ENCODE results near the gene PHETA2. TPM values are rescaled to one million over a fixed set of nuclear protein-coding genes. Genes with fewer than 3 reads are reported as not detected.

Gene PHETA2
- total RNA-seq, 2 experiments from 2014 or later = 0.97 to 1.3 TPM

GRCh38 chr22:42065438-42066125 is 8.5 kb upstream of the PHETA2 start:
- peaks cover 7% of the 10 kb centered on the region for H3K4me1 Mint-ChIP-seq (ENCODE audit: low read depth)
- no peak overlapping the region for H3K4me3 Mint-ChIP-seq
- no peaks in the 10 kb centered on the region for H3K27me3 Mint-ChIP-seq
- peaks cover 18% of the 10 kb centered on the region for H3K36me3 Mint-ChIP-seq (ENCODE audit: low read depth)
- intact Hi-C loops (cut with micrococcal nuclease) = no loop called here
- CTCF ChIA-PET = no interaction called here
- no peak overlapping the region for H3K27ac Mint-ChIP-seq
- POLR2A ChIA-PET = interaction anchor here (1.1 to 1.3 kb wide), 2 partner anchors 10 to 14 kb away, joined by 3 read pairs; partner anchors contain the start of gene SMDT1
- no peak for ATAC-seq
- DNase-seq = no peak
- no peak for TF ChIP-seq CTCF (IDR thresholded peaks at IDR 0.05)
- no peaks in the 10 kb centered on the region for H3K9me3 Mint-ChIP-seq

GRCh38 chr22:42066126-42066761 is 7.8 kb upstream of the PHETA2 start:
- Mint-ChIP-seq H3K4me1 (ENCODE audit: low read depth) (peaks cover 12% of the 10 kb centered on the region), H3K27ac (no peak overlapping the region), H3K4me3 (no peak overlapping the region), H3K27me3 (no peaks in the 10 kb centered on the region), H3K9me3 (no peaks in the 10 kb centered on the region), H3K36me3 (ENCODE audit: low read depth) (peaks cover 15% of the 10 kb centered on the region)
- ChIA-PET CTCF (no interaction called here), POLR2A (interaction anchor here (1.3 kb wide), 1 partner anchor 13 kb away, joined by 3 read pairs; the partner anchor contains the start of gene SMDT1)
- ATAC-seq = no peak
- intact Hi-C loops (cut with micrococcal nuclease) = no loop called here
- TF ChIP-seq CTCF (IDR thresholded peaks at IDR 0.05) = no peak
- DNase-seq = no peak

- ATAC-seq = no peak
- no peak overlapping the region for H3K4me3 Mint-ChIP-seq
- H3K27ac Mint-ChIP-seq = no peak overlapping the region
- ChIA-PET CTCF (no interaction called here), POLR2A (no interaction called here)
- no peaks in the 10 kb centered on the region for H3K9me3 Mint-ChIP-seq
- peaks cover 19% of the 10 kb centered on the region for H3K4me1 Mint-ChIP-seq (ENCODE audit: low read depth)
- DNase-seq = no peak
- H3K36me3 Mint-ChIP-seq (ENCODE audit: low read depth) = peaks cover 15% of the 10 kb centered on the region
- H3K27me3 Mint-ChIP-seq = no peaks in the 10 kb centered on the region
- intact Hi-C loops (cut with micrococcal nuclease) = no loop called here
- no peak for TF ChIP-seq CTCF (IDR thresholded peaks at IDR 0.05)
These were observed 7.1 kb upstream of the PHETA2 start for GRCh38 chr22:42066937-42067336.

GRCh38 chr22:42067671-42068251 is 6.3 kb upstream of the PHETA2 start:
- H3K27me3 Mint-ChIP-seq = no peaks in the 10 kb centered on the region
- peaks cover 12% of the 10 kb centered on the region for H3K36me3 Mint-ChIP-seq (ENCODE audit: low read depth)
- no peaks in the 10 kb centered on the region for H3K9me3 Mint-ChIP-seq
- intact Hi-C loops (cut with micrococcal nuclease) = no loop called here
- no peak for ATAC-seq
- CTCF ChIA-PET = no interaction called here
- POLR2A ChIA-PET = interaction anchor here (0.8 to 4.4 kb wide), 2 partner anchors 12 to 22 kb away, joined by 3 to 27 read pairs; partner anchors contain the start of genes NDUFA6 and SMDT1
- no peak for TF ChIP-seq CTCF (IDR thresholded peaks at IDR 0.05)
- no peak overlapping the region for H3K4me3 Mint-ChIP-seq
- no peak for DNase-seq
- no peak overlapping the region for H3K27ac Mint-ChIP-seq
- peaks cover 19% of the 10 kb centered on the region for H3K4me1 Mint-ChIP-seq (ENCODE audit: low read depth)

GRCh38 chr22:42068291-42068690 is 5.8 kb upstream of the PHETA2 start:
- H3K9me3 Mint-ChIP-seq = no peaks in the 10 kb centered on the region
- ATAC-seq (no peak), DNase-seq (no peak)
- peaks cover 7% of the 10 kb centered on the region for H3K36me3 Mint-ChIP-seq (ENCODE audit: low read depth)
- ChIA-PET CTCF (no interaction called here), POLR2A (interaction anchor here (0.8 to 4.4 kb wide), 2 partner anchors 11 to 22 kb away, joined by 3 to 27 read pairs; partner anchors contain the start of genes NDUFA6 and SMDT1)
- H3K27ac Mint-ChIP-seq = no peak overlapping the region
- no peak overlapping the region for H3K4me3 Mint-ChIP-seq
- no peaks in the 10 kb centered on the region for H3K27me3 Mint-ChIP-seq
- H3K4me1 Mint-ChIP-seq (ENCODE audit: low read depth) = peaks cover 19% of the 10 kb centered on the region
- intact Hi-C loops (cut with micrococcal nuclease) = no loop called here
- no peak for TF ChIP-seq CTCF (IDR thresholded peaks at IDR 0.05)
